OCI-M2 (cell line): ENCODE data around the gene CHST6.
"Not testable (repeated sequence)": the region's sequence is repeated elsewhere in the genome, so short reads cannot be mapped to it uniquely, and the experiment has no call there.

Experiments
- DNase-seq: peaks from one replicate; lab custom pipeline; 2025; ENCODE audit not compliant: unreplicated experiment; lab: John Stamatoyannopoulos, UW

Gene CHST6

GRCh38 chr16:75452464-75453190 is 42.6 kb downstream of the CHST6 start:
- no peak for DNase-seq

GRCh38 chr16:75446416-75446815 is 48.8 kb downstream of the CHST6 start:
- DNase-seq: no peak

GRCh38 chr16:75445298-75445697 is 49.9 kb downstream of the CHST6 start:
- no peak for DNase-seq

- no peak for DNase-seq
Observed at GRCh38 chr16:75443298-75443697, 51.9 kb downstream of the CHST6 start.

- peak; percentile 59 for DNase-seq
Observed at GRCh38 chr16:75433732-75434413, 61.4 kb downstream of the CHST6 start.

GRCh38 chr16:75432828-75433731 is 62.2 kb downstream of the CHST6 start, which contains the start of gene CFDP1:
TSS of gene CFDP1 (minus strand) at chr16:75433503. CDS start at chr16:75433352, 151 bp downstream.
- peak; percentile 59 for DNase-seq

GRCh38 chr16:75429621-75430403 is 65.4 kb downstream of the CHST6 start:
- no peak for DNase-seq

GRCh38 chr16:75426524-75426923 is 68.7 kb downstream of the CHST6 start:
- not testable (repeated sequence) for DNase-seq

GRCh38 chr16:75424105-75424762 is 71.0 kb downstream of the CHST6 start:
- DNase-seq: not testable (repeated sequence)

- no peak for DNase-seq
Observed at GRCh38 chr16:75423723-75424104, 71.5 kb downstream of the CHST6 start.
